Nephron progenitor cell (in vitro differentiated cells): Measurements from ENCODE around the gene ARHGEF26.

Experiments
- DNase-seq: peaks from one replicate; pipeline ENCODE4 v3.0.0; 2021
- H3K27ac Mint-ChIP-seq: 2 replicates; pipeline ENCODE4 v1.8.0; 2021; ENCODE audit warnings: mild to moderate bottlenecking, moderate library complexity, mixed read lengths
- H3K27me3 Mint-ChIP-seq: 2 replicates; pipeline ENCODE4 v1.8.0; 2021; ENCODE audit warnings: mild to moderate bottlenecking, low read depth, mixed read lengths; ENCODE audit not compliant: poor library complexity
- H3K36me3 Mint-ChIP-seq: 2 replicates; pipeline ENCODE4 v1.8.0; 2021; ENCODE audit warnings: low read depth, mixed read lengths
- H3K4me1 Mint-ChIP-seq: 2 replicates; pipeline ENCODE4 v1.8.0; 2021; ENCODE audit warnings: mixed read lengths
- H3K4me3 Mint-ChIP-seq: 2 replicates; pipeline ENCODE4 v1.8.0; 2021; ENCODE audit warnings: mild to moderate bottlenecking, moderate library complexity, mixed read lengths
- H3K9me3 Mint-ChIP-seq: 2 replicates; pipeline ENCODE4 v1.8.0; 2021; ENCODE audit warnings: mild to moderate bottlenecking, moderate library complexity, mixed read lengths
- TF ChIP-seq, protein P1 (sequence below): fragments of 200-600 bp; sonication (generic); IDR thresholded peaks from 2 replicates; pipeline ENCODE4 v1.5.0; 2021; ENCODE audit warnings: antibody characterized with exemption

The ARHGEF26 gene, protein sequence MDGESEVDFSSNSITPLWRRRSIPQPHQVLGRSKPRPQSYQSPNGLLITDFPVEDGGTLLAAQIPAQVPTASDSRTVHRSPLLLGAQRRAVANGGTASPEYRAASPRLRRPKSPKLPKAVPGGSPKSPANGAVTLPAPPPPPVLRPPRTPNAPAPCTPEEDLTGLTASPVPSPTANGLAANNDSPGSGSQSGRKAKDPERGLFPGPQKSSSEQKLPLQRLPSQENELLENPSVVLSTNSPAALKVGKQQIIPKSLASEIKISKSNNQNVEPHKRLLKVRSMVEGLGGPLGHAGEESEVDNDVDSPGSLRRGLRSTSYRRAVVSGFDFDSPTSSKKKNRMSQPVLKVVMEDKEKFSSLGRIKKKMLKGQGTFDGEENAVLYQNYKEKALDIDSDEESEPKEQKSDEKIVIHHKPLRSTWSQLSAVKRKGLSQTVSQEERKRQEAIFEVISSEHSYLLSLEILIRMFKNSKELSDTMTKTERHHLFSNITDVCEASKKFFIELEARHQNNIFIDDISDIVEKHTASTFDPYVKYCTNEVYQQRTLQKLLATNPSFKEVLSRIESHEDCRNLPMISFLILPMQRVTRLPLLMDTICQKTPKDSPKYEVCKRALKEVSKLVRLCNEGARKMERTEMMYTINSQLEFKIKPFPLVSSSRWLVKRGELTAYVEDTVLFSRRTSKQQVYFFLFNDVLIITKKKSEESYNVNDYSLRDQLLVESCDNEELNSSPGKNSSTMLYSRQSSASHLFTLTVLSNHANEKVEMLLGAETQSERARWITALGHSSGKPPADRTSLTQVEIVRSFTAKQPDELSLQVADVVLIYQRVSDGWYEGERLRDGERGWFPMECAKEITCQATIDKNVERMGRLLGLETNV

DNA sequence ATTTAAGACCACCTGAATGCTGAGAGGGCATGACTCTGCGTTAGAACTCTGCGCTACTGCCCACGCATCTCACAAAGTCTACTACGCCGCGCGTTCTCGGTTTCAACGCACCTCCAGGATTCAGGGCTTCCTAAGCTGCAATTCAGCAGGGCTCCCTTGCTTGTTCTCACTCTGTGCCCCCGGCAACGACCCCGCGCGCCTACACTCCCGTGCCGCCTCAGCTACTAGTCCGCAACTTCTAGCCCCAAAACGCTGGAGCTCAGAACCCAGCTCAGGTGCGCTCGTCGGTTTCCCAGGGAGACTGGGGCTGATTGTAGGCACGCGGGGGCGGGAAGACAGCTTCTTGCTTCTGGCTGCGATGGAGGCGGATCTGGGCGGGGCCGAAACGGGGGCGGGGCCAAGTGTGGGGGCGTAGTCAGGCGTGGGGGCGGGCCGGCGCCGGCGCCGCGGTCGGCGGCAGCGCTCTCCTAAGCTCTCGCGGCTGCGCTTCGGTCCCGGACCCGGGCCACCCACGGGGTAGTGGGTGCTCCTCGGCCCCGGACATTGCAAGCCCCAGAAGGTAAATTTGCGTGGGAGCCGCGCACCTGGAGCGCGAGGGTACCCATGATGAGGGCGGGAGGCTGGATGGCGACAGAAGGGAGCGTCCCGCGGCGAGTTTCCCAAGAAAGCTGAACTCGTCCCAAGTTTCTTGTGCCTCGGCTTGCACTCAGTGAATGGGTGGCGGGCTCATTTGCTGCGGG lies at the start of gene ARHGEF26:
Gene ARHGEF26 (plus strand): TSS at position 430 of the 740 bp plus-strand sequence. CDS start 603 bp downstream, outside the sequence.
- Mint-ChIP-seq H3K27ac (peak within 1 kb of the TSS; percentile 86), H3K36me3 (no peaks in the 10 kb centered on the region), H3K4me3 (peak within 1 kb of the TSS; percentile 97), H3K9me3 (no peaks in the 10 kb centered on the region), H3K4me1 (peaks cover 34% of the 10 kb centered on the region), H3K27me3 (peaks cover 49% of the 10 kb centered on the region)
- DNase-seq: peak; percentile 95
- TF ChIP-seq, protein P1, sequence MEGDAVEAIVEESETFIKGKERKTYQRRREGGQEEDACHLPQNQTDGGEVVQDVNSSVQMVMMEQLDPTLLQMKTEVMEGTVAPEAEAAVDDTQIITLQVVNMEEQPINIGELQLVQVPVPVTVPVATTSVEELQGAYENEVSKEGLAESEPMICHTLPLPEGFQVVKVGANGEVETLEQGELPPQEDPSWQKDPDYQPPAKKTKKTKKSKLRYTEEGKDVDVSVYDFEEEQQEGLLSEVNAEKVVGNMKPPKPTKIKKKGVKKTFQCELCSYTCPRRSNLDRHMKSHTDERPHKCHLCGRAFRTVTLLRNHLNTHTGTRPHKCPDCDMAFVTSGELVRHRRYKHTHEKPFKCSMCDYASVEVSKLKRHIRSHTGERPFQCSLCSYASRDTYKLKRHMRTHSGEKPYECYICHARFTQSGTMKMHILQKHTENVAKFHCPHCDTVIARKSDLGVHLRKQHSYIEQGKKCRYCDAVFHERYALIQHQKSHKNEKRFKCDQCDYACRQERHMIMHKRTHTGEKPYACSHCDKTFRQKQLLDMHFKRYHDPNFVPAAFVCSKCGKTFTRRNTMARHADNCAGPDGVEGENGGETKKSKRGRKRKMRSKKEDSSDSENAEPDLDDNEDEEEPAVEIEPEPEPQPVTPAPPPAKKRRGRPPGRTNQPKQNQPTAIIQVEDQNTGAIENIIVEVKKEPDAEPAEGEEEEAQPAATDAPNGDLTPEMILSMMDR: no peak

DNA sequence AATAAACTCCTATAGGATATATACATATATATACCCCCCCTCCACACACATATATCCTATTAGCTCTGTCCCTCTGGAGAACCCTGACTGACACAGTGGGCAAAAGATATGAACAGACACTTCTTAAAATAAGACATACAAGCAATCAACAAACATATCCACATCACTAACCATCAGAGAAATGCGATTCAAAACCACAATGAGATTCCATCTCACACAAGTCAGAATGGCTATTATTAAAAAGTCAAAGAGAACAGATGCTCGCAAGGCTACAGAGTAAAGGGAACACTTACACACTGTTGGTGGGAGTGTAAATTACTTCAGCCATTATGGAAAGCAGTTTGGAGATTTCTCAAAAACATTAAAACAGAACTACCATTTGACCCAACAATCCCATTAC lies 46.2 kb upstream of the ARHGEF26 start:
- no peak for DNase-seq
- H3K27me3 Mint-ChIP-seq: peaks cover 3% of the 10 kb centered on the region
- peaks cover 24% of the 10 kb centered on the region for H3K9me3 Mint-ChIP-seq
- no peaks in the 10 kb centered on the region for H3K36me3 Mint-ChIP-seq
- no peaks in the 10 kb centered on the region for H3K4me1 Mint-ChIP-seq
- no peak overlapping the region for H3K27ac Mint-ChIP-seq
- TF ChIP-seq, protein P1: no peak
- H3K4me3 Mint-ChIP-seq: no peak overlapping the region

DNA sequence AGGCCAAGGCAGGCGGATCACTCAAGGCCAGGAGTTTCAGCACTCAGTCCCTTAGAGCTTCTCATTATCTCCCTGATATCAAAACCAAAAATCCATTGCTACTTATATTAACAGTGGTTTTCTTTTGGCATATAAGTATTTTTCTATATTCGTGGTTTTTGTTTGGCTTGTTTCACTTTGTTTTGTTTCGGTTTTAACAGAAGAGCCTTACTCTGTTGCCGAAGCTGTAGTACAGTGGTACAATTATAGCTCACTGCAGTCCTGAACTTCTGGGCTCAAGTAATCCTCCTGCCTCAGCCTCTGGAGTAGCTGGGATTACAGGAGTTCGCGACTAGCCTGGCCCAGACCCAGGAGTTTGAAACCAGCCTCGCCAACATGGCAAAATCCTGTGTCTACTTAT lies 42.5 kb upstream of the ARHGEF26 start:
- H3K27me3 Mint-ChIP-seq: peaks cover 6% of the 10 kb centered on the region
- no peaks in the 10 kb centered on the region for H3K4me1 Mint-ChIP-seq
- no peak for DNase-seq
- no peak overlapping the region for H3K4me3 Mint-ChIP-seq
- no peaks in the 10 kb centered on the region for H3K36me3 Mint-ChIP-seq
- H3K27ac Mint-ChIP-seq: no peak overlapping the region
- TF ChIP-seq, protein P1: no peak
- peaks cover 31% of the 10 kb centered on the region for H3K9me3 Mint-ChIP-seq

DNA sequence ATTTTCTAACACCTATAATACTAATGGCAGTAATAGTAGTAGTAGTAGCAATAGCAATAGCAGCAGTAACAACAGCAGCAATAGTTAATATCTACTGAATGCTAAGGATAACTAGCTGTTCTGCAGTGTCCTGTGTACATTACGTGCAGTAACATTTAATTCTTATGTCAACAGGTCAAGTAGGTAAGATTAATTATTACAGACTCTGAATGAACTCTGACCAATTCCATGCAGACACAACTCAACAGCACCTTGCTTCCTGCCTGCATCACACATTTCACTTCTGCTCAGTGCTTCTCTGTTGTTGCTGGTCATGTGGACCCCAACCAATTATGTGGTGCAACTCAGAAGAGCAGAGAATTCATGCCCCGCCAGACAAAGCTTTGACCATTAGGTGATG lies 39.9 kb upstream of the ARHGEF26 start:
- TF ChIP-seq, protein P1: no peak
- H3K27ac Mint-ChIP-seq: no peak overlapping the region
- DNase-seq: no peak
- H3K4me3 Mint-ChIP-seq: no peak overlapping the region
- peaks cover 22% of the 10 kb centered on the region for H3K9me3 Mint-ChIP-seq
- H3K36me3 Mint-ChIP-seq: no peaks in the 10 kb centered on the region
- H3K27me3 Mint-ChIP-seq: peaks cover 6% of the 10 kb centered on the region
- no peaks in the 10 kb centered on the region for H3K4me1 Mint-ChIP-seq

DNA sequence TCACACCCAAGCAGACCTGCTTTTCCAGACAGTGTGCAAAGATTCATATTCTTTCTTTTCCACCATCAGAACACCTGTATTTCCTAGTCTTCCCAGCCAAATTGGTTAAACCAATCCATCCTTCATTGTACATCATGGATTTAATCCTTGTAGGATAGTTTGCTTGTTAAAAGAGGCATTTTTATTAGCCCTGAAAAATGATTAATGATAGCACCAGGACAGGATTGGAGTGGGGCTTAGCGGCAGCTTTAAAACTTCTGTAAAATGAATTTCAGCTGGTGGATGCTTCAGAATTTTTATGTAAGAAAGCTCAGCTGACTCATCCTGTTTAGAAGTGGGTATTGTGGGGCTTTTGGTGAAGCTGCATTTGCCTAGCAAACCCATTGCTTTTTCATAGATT lies 36.1 kb upstream of the ARHGEF26 start:
- TF ChIP-seq, protein P1: no peak
- no peak overlapping the region for H3K27ac Mint-ChIP-seq
- peaks cover 10% of the 10 kb centered on the region for H3K27me3 Mint-ChIP-seq
- no peaks in the 10 kb centered on the region for H3K4me1 Mint-ChIP-seq
- peaks cover 26% of the 10 kb centered on the region for H3K9me3 Mint-ChIP-seq
- H3K36me3 Mint-ChIP-seq: no peaks in the 10 kb centered on the region
- no peak overlapping the region for H3K4me3 Mint-ChIP-seq
- DNase-seq: no peak
